HEK293 (cell line): ENCODE measurements around the gene RIN1.
"Not testable (repeated sequence)": the region's sequence is repeated elsewhere in the genome, so short reads cannot be mapped to it uniquely, and the experiment has no call there.

Experiments
- CTCF ChIA-PET: fragments of 350-600 bp; formaldehyde crosslinking; extraction: SDS; loops from one replicate; lab custom pipeline; 2021; ENCODE audit warnings: antibody characterized with exemption; lab: Yijun Ruan, JAX
- POLR2A ChIA-PET: fragments of 300-600 bp; formaldehyde crosslinking; extraction: SDS; loops from one replicate; lab custom pipeline; 2020; ENCODE audit warnings: antibody characterized with exemption, inconsistent platforms; lab: Yijun Ruan, JAX
- H3K27ac ChIP-seq: fragments of 200-500 bp; sonication (Bioruptor generic); 2 replicates; pipeline ENCODE4 v1.5.1; 2014; ENCODE audit warnings: low read depth, low read length, control low read depth, inconsistent platforms; ENCODE audit errors: extremely low read depth
- H3K36me3 ChIP-seq, 2 experiments: fragments of 200-500 bp in 1 of 2; sonication (Bioruptor generic) in 1 of 2; 1 replicate in 1 of 2; 2 replicates in 1 of 2; pipeline ENCODE4 v1.5.1; 2014 to 2017; ENCODE audit warnings: inconsistent platforms in 2 of 2, low read length in 2 of 2; ENCODE audit not compliant: control insufficient read depth in 2 of 2, insufficient read depth in 1 of 2
- H3K4me1 ChIP-seq: fragments of 200-500 bp; sonication (Bioruptor generic); 2 replicates; pipeline ENCODE4 v1.5.1; 2014; ENCODE audit warnings: mild to moderate bottlenecking, low read length, inconsistent platforms; ENCODE audit not compliant: control insufficient read depth, insufficient read depth
- H3K4me3 ChIP-seq: 2 replicates; pipeline ENCODE4 v1.5.1; 2011; ENCODE audit warnings: low read depth, mild to moderate bottlenecking, control low read depth, low read length, moderate library complexity
- H3K9me3 ChIP-seq: fragments of 200-500 bp; sonication (Bioruptor generic); 2 replicates; pipeline ENCODE4 v1.5.1; 2014; ENCODE audit warnings: low read depth, low read length, inconsistent platforms; ENCODE audit not compliant: control insufficient read depth, insufficient read depth
- GLIS1 ChIP-seq: fragments of 450-650 bp; formaldehyde crosslinking; IDR thresholded peaks from 2 replicates; pipeline ENCODE4 v1.5.1; 2016; ENCODE audit warnings: missing biosample characterization, missing genetic modification characterization
- SCRT1 ChIP-seq: fragments of 450-650 bp; formaldehyde crosslinking; IDR thresholded peaks from 2 replicates; pipeline ENCODE4 v1.5.1; 2016; ENCODE audit warnings: missing biosample characterization, missing genetic modification characterization, borderline replicate concordance
- SP2 ChIP-seq: fragments of 450-650 bp; formaldehyde crosslinking; IDR thresholded peaks from 2 replicates; pipeline ENCODE4 v1.5.1; 2016; ENCODE audit warnings: missing biosample characterization, missing genetic modification characterization
- TSHZ1 ChIP-seq: fragments of 450-650 bp; formaldehyde crosslinking; IDR thresholded peaks from 2 replicates; pipeline ENCODE4 v1.5.1; 2016; ENCODE audit warnings: missing biosample characterization, missing genetic modification characterization, borderline replicate concordance
- YY1 ChIP-seq: fragments of 450-650 bp; formaldehyde crosslinking; IDR thresholded peaks from 2 replicates; pipeline ENCODE4 v1.5.1; 2018; ENCODE audit warnings: missing biosample characterization, missing genetic modification characterization
- ZFP3 ChIP-seq: fragments of 450-650 bp; formaldehyde crosslinking; IDR thresholded peaks from 2 replicates; pipeline ENCODE4 v1.5.1; 2016; ENCODE audit warnings: low read depth, missing biosample characterization, missing genetic modification characterization
- ZNF10 ChIP-seq: fragments of 450-650 bp; formaldehyde crosslinking; IDR thresholded peaks from 2 replicates; pipeline ENCODE4 v1.5.1; 2017; ENCODE audit warnings: missing biosample characterization, missing genetic modification characterization
- ZNF146 ChIP-seq: fragments of 450-650 bp; formaldehyde crosslinking; IDR thresholded peaks from 2 replicates; pipeline ENCODE4 v1.5.1; 2016; ENCODE audit warnings: missing biosample characterization, missing genetic modification characterization
- ZNF184 ChIP-seq: fragments of 450-650 bp; IDR thresholded peaks from 2 replicates; pipeline ENCODE4 v1.5.1; 2018; ENCODE audit warnings: missing biosample characterization, mild to moderate bottlenecking, missing genetic modification characterization
- ZNF335 ChIP-seq: fragments of 450-650 bp; formaldehyde crosslinking; conservative IDR thresholded peaks from 2 replicates; pipeline ENCODE4 v1.5.1; 2016; ENCODE audit warnings: missing biosample characterization, missing genetic modification characterization
- ZNF341 ChIP-seq: fragments of 450-650 bp; formaldehyde crosslinking; IDR thresholded peaks from 2 replicates; pipeline ENCODE4; 2016; ENCODE audit warnings: low read depth, missing biosample characterization, missing genetic modification characterization
- ZNF580 ChIP-seq: fragments of 450-650 bp; formaldehyde crosslinking; IDR thresholded peaks from 2 replicates; pipeline ENCODE4 v1.5.1; 2016; ENCODE audit warnings: missing biosample characterization, missing genetic modification characterization
- ZNF639 ChIP-seq: fragments of 450-650 bp; formaldehyde crosslinking; IDR thresholded peaks from 2 replicates; pipeline ENCODE4 v1.5.1; 2016; ENCODE audit warnings: missing biosample characterization, missing genetic modification characterization
- ZNF660 ChIP-seq: fragments of 450-650 bp; IDR thresholded peaks from 2 replicates; pipeline ENCODE4 v1.5.1; 2018; ENCODE audit warnings: missing biosample characterization, mild to moderate bottlenecking, missing genetic modification characterization
- ZNF843 ChIP-seq: fragments of 450-650 bp; formaldehyde crosslinking; IDR thresholded peaks from 2 replicates; pipeline ENCODE4 v1.5.1; 2016; ENCODE audit warnings: missing biosample characterization, missing genetic modification characterization

RIN1 gene

GRCh38 chr11:66360406-66361073, 24.3 kb upstream of the RIN1 start:
- POLR2A ChIA-PET: interaction anchor here (0.6 to 1.5 kb wide), 3 partner anchors 12 to 119 kb away, joined by 3 to 4 read pairs (median 3); partner anchors contain the start of gene DPP3
- Histone ChIP-seq H3K4me3 (no peak overlapping the region), H3K36me3 (peaks cover 0 to 23% of the 10 kb centered on the region in 2 experiments; a peak in 1 of 3 replicates), H3K4me1 (no peaks in the 10 kb centered on the region), H3K9me3 (no peaks in the 10 kb centered on the region), H3K27ac (no peak overlapping the region)
- CTCF ChIA-PET: no interaction called here
- TF ChIP-seq ZNF10 (tag by site-specific recombination) (peak; percentile 74), ZNF843 (tag by site-specific recombination) (no peak)

GRCh38 chr11:66359662-66360087, 23.4 kb upstream of the RIN1 start:
- Histone ChIP-seq H3K9me3 (no peaks in the 10 kb centered on the region), H3K4me3 (no peak overlapping the region)
- CTCF ChIA-PET: no interaction called here
- POLR2A ChIA-PET: interaction anchor here (0.7 to 1.5 kb wide), 2 partner anchors 8 to 120 kb away, joined by 3 to 4 read pairs; partner anchors contain the start of gene DPP3
- no peak for TF ChIP-seq ZNF335 (tag by site-specific recombination)
- no peak for TF ChIP-seq ZNF580
- TF ChIP-seq SP2 (tag by site-specific recombination): no peak
- TF ChIP-seq, all 188 proteins: peak for 0
- Histone ChIP-seq H3K36me3 (peaks cover 0 to 18% of the 10 kb centered on the region in 2 experiments; a peak in 1 of 3 replicates), H3K27ac (no peak overlapping the region), H3K4me1 (no peaks in the 10 kb centered on the region)

GRCh38 chr11:66350560-66351235, 14.5 kb upstream of the RIN1 start:
- ChIA-PET CTCF (interaction anchor here (1.2 to 3.1 kb wide), 2 partner anchors 13 to 39 kb away, joined by 4 to 24 read pairs; no protein-coding TSS in a partner anchor), POLR2A (interaction anchor here (0.6 kb wide), 1 partner anchor 463 kb away, joined by 5 read pairs; the partner anchor contains the start of gene FIBP)
- H3K4me3 ChIP-seq, H3K4me1 ChIP-seq, H3K36me3 ChIP-seq, H3K9me3 ChIP-seq, H3K27ac ChIP-seq: not testable (repeated sequence)

- H3K27ac ChIP-seq: no peak overlapping the region
- ChIA-PET CTCF (interaction anchor here (3.1 kb wide), 1 partner anchor 15 kb away, joined by 24 read pairs; no protein-coding TSS in a partner anchor), POLR2A (no interaction called here)
Observed at GRCh38 chr11:66349084-66349386, 12.8 kb upstream of the RIN1 start.

More at GRCh38 chr11:66349084-66349386, 12.8 kb upstream of the RIN1 start:
- H3K4me1 ChIP-seq: no peaks in the 10 kb centered on the region
- no peaks in the 10 kb centered on the region for H3K9me3 ChIP-seq
- H3K4me3 ChIP-seq: no peak overlapping the region
- H3K36me3 ChIP-seq: peaks cover 0 to 2% of the 10 kb centered on the region in 2 experiments; a peak in 1 of 3 replicates
- TF ChIP-seq ZNF341: no peak
- TF ChIP-seq ZNF639 (tag by site-specific recombination): no peak
- TF ChIP-seq TSHZ1 (tag by site-specific recombination): no peak
- no peak for TF ChIP-seq ZNF184 (tag by site-specific recombination)
- no peak for TF ChIP-seq ZFP3 (tag by site-specific recombination)
- no peak for TF ChIP-seq YY1 (tag by site-specific recombination)
- no peak for TF ChIP-seq ZNF660
- TF ChIP-seq GLIS1 (tag by site-specific recombination): no peak
- TF ChIP-seq ZNF146 (tag by site-specific recombination): no peak
- no peak for TF ChIP-seq SCRT1 (tag by site-specific recombination)
